Peyer's patch (tissue), 4 donors: ENCODE measurements around the gene SPI1. TPM values are rescaled to one million over a fixed set of nuclear protein-coding genes. Genes with fewer than 3 reads are reported as not detected.

ENCODE experiments used
- DNase-seq, 3 donors: peaks; one replicate each; pipeline ENCODE4 v3.0.0-alpha.2; 2017 to 2019
- H3K27ac ChIP-seq, 4 donors: fragments of 200-600 bp; sonication (generic); one replicate each; pipeline ENCODE4 v1.5.1; 2016 to 2019
- H3K27me3 ChIP-seq, 2 donors: fragments of 200-600 bp; sonication (generic); one replicate each; pipeline ENCODE4 v1.5.1; 2019
- H3K36me3 ChIP-seq, 3 donors: fragments of 200-600 bp; sonication (generic); one replicate each; pipeline ENCODE4 v1.5.1; 2016 to 2019
- H3K4me1 ChIP-seq, 4 donors: fragments of 200-600 bp; sonication (generic); one replicate each; pipeline ENCODE4 v1.5.1; 2016 to 2019
- H3K4me3 ChIP-seq, 4 donors: fragments of 200-600 bp; sonication (generic); 1 replicate in 3 of 4; 2 replicates in 1 of 4; pipeline ENCODE4 v1.5.1; 2016 to 2019; ENCODE audit warnings: mild to moderate bottlenecking in 1 of 4
- H3K9me3 ChIP-seq, 4 donors: fragments of 200-600 bp; sonication (generic); one replicate each; pipeline ENCODE4 v1.5.1; 2016 to 2019; ENCODE audit warnings: mild to moderate bottlenecking in 1 of 4
- CTCF ChIP-seq, 6 experiments: fragments of 450-650 bp in 4 of 6; fragments of 200-600 bp in 2 of 6; sonication (generic) in 1 of 6; IDR thresholded peaks; one replicate each; pipeline ENCODE4 v1.5.1; 2017 to 2019; ENCODE audit warnings: antibody characterized with exemption in 6 of 6, mild to moderate bottlenecking in 3 of 6, moderate library complexity in 1 of 6
- POLR2A ChIP-seq, 2 donors: fragments of 450-650 bp; IDR thresholded peaks; one replicate each; pipeline ENCODE4 v1.5.1; 2017; ENCODE audit warnings: antibody characterized with exemption in 2 of 2, mild to moderate bottlenecking in 2 of 2, moderate library complexity in 2 of 2
- total RNA-seq, 4 donors: library from RNA; depleted of rRNA; stranded (reverse); fragments of >200 nt; gene quantifications; one replicate each; pipeline ENCODE4 v1.1.0, GENCODE V29; 2016

SPI1 gene
- total RNA-seq, 4 donors from 2014 or later: 2.6 to 27.2 (median 7.8) TPM

GRCh38 chr11:47413351-47413750 lies 35.0 kb upstream of the SPI1 start:
- TF ChIP-seq POLR2A (IDR thresholded peaks at IDR 0.05) (no peak), CTCF (IDR thresholded peaks at IDR 0.05) (no peak)
- Histone ChIP-seq H3K4me3 (no peak overlapping the region), H3K27me3 (no peaks in the 10 kb centered on the region), H3K9me3 (no peaks in the 10 kb centered on the region), H3K36me3 (peaks cover 0 to 41% (median 0%) of the 10 kb centered on the region in 3 donors), H3K27ac (no peak overlapping the region), H3K4me1 (peaks cover 0 to 32% (median 3%) of the 10 kb centered on the region in 4 donors)
- no peak for DNase-seq

DNA sequence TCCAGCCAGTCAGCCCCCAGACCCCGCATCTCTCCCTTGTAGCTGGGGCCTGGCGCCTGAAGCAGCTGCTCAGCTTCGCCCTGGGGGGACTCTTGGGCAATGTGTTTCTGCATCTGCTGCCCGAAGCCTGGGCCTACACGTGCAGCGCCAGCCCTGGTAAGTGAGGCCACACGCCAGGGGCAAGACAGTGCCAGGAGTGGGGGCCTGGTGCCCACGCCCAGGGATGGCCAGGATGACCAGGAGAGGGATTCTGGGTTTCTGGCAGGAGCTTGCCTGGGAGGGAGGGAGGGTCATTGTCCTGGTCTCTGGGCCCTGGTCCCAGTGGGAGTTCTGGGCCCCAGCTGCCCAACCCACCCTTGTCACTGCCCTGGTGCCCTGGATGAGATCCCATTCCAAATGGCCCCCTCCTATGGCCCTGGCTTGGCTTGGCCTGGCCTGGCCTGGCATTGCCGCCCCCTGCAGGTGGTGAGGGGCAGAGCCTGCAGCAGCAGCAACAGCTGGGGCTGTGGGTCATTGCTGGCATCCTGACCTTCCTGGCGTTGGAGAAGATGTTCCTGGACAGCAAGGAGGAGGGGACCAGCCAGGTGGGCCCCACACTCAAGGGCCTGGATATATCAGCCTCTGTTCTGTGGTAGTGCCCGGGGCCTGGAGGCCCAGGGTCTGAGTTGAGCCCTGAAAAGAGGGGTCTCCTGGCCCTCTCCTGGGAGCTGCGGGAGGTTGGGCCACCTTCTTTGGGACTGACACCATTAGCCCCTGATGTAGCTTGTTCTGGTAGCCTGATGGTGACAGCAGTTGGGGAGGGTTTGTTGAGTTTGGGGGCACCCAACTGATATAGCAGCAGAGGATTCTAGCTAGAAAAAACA lies 33.8 kb upstream of the SPI1 start:
- H3K9me3 ChIP-seq: no peaks in the 10 kb centered on the region
- peak; percentile 41 to 73 (median 67) for DNase-seq
- H3K27me3 ChIP-seq: no peaks in the 10 kb centered on the region
- H3K4me1 ChIP-seq: peaks cover 0 to 38% (median 6%) of the 10 kb centered on the region in 4 donors
- no peak overlapping the region for H3K27ac ChIP-seq
- TF ChIP-seq CTCF (IDR thresholded peaks at IDR 0.05) (peak; percentile 48 to 83 (median 67)), POLR2A (IDR thresholded peaks at IDR 0.05) (no peak)
- peaks cover 0 to 28% (median 0%) of the 10 kb centered on the region in 3 donors for H3K36me3 ChIP-seq
- H3K4me3 ChIP-seq: no peak overlapping the region

DNA sequence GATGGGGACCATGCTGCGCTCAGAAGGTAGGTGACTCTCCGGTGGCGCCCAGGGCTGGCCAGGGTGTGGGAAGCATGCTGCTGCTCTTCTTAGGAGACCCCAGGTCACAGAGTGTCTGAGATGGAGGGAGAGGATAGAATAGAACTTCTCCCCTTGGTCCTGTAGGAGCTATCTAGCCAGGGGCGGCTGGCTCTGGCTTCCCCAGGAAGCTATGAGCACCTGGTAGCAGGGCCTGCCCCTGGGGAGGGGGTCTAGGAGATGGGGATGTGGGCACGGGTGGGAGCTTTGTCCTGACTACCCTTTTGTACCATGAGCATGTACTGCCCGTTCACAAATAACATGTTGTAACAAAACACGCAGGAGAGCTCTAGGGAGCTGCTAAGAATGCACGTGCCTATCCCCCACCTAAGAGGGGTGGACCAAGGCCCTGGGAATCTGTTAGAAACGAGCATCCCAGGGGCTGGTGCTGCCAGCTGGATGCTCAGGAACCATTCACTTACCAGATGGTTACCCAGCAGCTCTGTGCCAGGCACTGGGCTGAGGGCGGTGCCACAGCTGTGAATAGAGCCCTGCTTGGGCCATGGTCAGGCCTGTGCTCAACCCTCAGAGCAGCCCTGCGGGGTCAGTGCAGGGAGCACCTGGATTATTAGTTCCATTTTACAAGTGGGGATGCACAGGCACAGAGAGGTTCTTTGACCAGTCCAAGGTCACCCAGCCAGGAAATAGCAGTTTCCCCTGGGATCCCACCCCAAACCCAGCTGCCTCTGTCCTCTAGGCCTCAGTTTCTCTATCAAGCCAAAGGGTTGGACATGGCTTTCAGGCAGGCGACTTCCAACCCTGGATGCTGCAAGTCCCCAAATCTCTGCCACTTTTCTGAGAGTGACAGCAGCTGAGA lies 32.3 kb upstream of the SPI1 start:
- Histone ChIP-seq H3K4me3 (no peak overlapping the region), H3K9me3 (no peaks in the 10 kb centered on the region), H3K36me3 (peaks cover 0 to 26% (median 0%) of the 10 kb centered on the region in 3 donors), H3K4me1 (peaks cover 0 to 36% (median 9%) of the 10 kb centered on the region in 4 donors), H3K27me3 (no peaks in the 10 kb centered on the region), H3K27ac (no peak overlapping the region)
- DNase-seq: no peak
- TF ChIP-seq CTCF (IDR thresholded peaks at IDR 0.05) (no peak), POLR2A (IDR thresholded peaks at IDR 0.05) (no peak)

DNA sequence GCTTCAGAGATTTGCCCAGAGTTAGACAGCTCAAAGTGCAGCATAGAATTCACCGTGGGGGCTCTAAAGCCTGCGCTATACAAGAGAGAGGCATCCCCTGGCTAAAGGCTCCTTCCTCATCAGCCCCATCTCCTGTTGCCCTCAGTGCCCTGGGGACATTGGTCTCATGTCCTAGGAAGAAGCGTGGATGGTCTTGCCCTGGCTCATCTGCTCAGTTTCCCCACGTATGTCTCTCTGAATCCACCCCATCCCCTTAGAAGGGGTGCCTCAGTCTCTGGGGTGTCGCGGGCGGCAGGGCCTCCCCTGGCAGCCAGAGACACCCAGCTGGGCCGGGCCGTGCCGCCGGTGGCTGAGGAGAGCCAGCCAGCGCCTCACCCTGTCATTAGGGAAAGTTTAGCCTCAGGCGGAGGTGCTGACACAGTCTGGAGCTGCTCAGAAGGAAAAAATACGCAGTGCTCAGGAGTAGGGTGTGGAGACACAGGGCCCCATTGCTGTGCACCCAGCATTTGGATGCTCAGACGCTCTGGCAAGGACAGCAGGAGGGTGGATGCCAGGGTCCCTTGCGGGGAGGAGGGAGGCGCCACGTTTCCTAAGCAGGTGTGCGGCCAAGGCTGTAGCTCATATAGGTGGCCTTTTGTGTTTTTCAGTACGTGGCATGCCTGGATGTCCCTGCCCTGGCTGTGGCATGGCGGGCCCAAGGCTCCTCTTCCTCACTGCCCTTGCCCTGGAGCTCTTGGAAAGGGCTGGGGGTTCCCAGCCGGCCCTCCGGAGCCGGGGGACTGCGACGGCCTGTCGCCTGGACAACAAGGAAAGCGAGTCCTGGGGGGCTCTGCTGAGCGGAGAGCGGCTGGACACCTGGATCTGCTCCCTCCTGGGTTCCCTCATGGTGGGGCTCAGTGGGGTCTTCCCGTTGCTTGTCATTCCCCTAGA lies 31.4 kb upstream of the SPI1 start:
- no peak for TF ChIP-seq POLR2A (IDR thresholded peaks at IDR 0.05)
- peaks cover 0 to 17% (median 0%) of the 10 kb centered on the region in 3 donors for H3K36me3 ChIP-seq
- H3K27me3 ChIP-seq: no peaks in the 10 kb centered on the region
- H3K27ac ChIP-seq: peak overlapping the region; percentile 83 to 93 (median 88)
- H3K9me3 ChIP-seq: no peaks in the 10 kb centered on the region
- no peak for DNase-seq
- H3K4me1 ChIP-seq: peaks cover 0 to 30% (median 9%) of the 10 kb centered on the region in 4 donors
- H3K4me3 ChIP-seq: peak overlapping the region; percentile 72 to 82 (median 78)

DNA sequence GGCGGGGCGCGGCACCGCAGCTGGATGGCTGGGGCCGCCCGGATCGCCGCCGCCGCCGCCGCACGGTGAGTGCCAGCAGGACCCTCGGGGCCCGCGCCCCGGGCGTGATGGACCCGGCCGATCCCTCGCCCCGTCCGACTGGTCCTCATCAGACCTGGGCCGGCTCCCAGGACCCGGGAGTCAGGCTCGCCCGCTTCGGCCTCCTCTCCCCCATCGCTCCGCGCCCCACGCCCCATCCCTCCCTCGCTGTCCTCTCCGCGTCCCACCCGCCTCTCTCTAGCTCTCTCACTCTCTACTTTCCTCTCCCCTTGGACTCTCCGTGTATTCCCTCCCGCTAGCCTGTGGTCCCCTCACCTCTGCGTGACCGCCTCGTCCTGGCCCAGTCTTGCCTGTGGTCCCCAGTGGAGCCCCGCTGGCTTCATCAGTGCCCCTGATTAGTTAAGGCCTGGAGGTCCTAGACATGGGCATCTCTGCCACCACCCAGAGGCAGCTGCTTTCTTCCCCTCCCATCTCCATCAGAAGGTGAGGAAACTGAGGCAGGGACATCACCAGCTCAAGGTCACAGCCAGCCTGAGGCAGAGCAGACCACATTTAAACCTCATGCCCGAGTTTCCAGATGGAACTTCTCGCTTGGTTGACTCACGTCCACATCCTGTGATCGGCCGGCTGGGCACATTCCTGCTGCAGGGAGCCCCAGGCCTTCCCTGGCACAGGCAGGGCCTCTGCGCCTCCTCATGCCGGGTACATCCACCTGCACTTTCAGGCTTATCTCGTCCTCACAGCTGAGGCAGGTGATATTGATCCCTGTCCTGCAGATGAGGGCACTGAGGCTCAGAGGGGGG lies 30.5 kb upstream of the SPI1 start:
- H3K4me1 ChIP-seq: peaks cover 0 to 30% (median 9%) of the 10 kb centered on the region in 4 donors

More for the DNA sequence above, 30.5 kb upstream of the SPI1 start:
- Histone ChIP-seq H3K9me3 (no peaks in the 10 kb centered on the region), H3K27ac (peak overlapping the region; percentile 83 to 93 (median 88)), H3K27me3 (no peaks in the 10 kb centered on the region), H3K36me3 (peaks cover 0 to 11% (median 0%) of the 10 kb centered on the region in 3 donors), H3K4me3 (peak overlapping the region; percentile 72 to 82 (median 78))
- TF ChIP-seq CTCF (IDR thresholded peaks at IDR 0.05) (no peak), POLR2A (IDR thresholded peaks at IDR 0.05) (no peak)
- DNase-seq: no peak
